Kidney epithelial cell (primary cell): ENCODE results near the gene DNAI7. TPM values are rescaled to one million over a fixed set of nuclear protein-coding genes. Genes with fewer than 3 reads are reported as not detected.

ENCODE experiments used
- DNase-seq: peaks from one replicate; pipeline ENCODE4 v3.0.0-alpha.2; 2010; ENCODE audit warnings: low read depth
- H3K27me3 ChIP-seq: 2 replicates; pipeline ENCODE4 v1.6.0; 2011; ENCODE audit warnings: low read length; ENCODE audit not compliant: control insufficient read depth, insufficient read depth
- H3K36me3 ChIP-seq: 2 replicates; pipeline ENCODE4 v1.5.1; 2011; ENCODE audit warnings: low read length; ENCODE audit not compliant: control insufficient read depth, insufficient read depth
- H3K4me3 ChIP-seq: 2 replicates; pipeline ENCODE4 v1.5.1; 2011; ENCODE audit warnings: low read depth, mild to moderate bottlenecking, control low read depth, low read length
- total RNA-seq: library from RNA; depleted of rRNA; stranded (reverse); fragments of >200 nt; gene quantifications from 2 replicates; pipeline ENCODE4 v1.2.3, GENCODE V29; 2015
- TF ChIP-seq, protein P1 (sequence below): IDR thresholded peaks from 2 replicates; pipeline ENCODE4 v1.5.1; 2011; ENCODE audit warnings: mild to moderate bottlenecking, moderate library complexity, low read length, control low read depth, inconsistent platforms; ENCODE audit not compliant: insufficient read depth, poor library complexity, severe bottlenecking

The DNAI7 gene
- total RNA-seq, 1 donor from 2014 or later, result not detected

DNA sequence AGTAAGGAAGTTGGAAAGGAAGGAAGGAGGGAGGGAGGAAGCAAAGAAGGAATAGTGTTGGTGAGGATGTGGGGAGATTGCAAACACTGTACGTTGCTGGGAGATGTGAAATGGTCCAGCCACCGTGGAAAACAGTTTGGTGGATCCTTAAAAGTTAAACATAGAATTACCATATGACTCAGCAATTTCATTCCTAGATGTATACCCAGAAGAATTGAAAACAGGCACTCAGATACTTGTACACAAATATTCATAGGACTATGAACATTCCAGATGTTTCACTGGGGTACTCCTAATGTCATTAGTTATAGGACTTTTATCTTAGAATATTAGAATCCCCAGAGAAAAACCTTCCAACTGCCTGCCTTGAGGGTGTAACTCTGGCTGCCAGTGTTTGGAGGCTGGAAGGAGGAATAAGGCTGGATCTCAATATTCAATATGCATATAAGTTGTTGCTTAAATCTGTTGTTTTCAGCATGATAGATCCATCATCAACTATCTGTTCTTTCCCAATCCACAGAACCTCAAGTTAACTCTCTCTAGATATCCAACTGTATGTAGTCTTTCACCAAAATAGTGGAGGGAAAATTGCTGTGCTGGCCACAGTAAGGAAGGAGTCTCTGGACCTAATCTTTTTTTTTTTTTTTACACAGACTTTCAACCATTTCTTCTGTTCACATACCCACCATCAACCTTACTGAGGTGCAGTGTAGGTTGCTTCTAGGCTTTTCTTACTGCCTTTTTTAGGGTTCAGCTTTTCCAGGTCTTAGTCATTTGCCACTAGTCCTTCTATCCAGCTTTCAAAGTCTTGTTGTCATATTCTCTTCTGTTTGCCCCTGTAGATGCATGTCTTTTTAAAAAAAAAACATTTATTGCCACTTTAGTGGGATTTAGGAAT, 94.5 kb downstream of the DNAI7 start:
- no peak overlapping the region for H3K4me3 ChIP-seq
- H3K27me3 ChIP-seq, result no peaks in the 10 kb centered on the region
- no peak for DNase-seq
- TF ChIP-seq, protein P1, sequence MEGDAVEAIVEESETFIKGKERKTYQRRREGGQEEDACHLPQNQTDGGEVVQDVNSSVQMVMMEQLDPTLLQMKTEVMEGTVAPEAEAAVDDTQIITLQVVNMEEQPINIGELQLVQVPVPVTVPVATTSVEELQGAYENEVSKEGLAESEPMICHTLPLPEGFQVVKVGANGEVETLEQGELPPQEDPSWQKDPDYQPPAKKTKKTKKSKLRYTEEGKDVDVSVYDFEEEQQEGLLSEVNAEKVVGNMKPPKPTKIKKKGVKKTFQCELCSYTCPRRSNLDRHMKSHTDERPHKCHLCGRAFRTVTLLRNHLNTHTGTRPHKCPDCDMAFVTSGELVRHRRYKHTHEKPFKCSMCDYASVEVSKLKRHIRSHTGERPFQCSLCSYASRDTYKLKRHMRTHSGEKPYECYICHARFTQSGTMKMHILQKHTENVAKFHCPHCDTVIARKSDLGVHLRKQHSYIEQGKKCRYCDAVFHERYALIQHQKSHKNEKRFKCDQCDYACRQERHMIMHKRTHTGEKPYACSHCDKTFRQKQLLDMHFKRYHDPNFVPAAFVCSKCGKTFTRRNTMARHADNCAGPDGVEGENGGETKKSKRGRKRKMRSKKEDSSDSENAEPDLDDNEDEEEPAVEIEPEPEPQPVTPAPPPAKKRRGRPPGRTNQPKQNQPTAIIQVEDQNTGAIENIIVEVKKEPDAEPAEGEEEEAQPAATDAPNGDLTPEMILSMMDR, result no peak
- H3K36me3 ChIP-seq, result no peaks in the 10 kb centered on the region

DNA sequence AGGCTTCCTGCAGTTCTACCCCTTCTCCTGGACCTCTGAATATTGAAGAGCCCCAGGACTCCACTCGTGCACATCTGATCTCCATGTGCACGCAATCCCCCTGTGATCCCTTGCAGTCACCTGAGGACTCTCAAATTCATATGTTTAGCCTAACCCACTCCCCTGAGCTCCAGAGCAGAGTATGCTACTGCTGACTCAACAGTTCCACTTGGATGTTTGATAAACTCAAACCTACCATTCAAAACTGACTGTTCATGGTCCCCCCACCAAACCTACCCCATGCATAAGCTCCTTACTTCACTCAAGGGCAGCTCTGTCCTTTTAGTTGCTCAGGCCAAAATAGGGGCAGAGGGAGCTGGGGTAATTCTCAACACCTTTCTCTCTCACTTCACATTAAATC, 96.0 kb downstream of the DNAI7 start:
- Histone ChIP-seq H3K36me3 (no peaks in the 10 kb centered on the region), H3K4me3 (no peak overlapping the region), H3K27me3 (no peaks in the 10 kb centered on the region)
- TF ChIP-seq, protein P1, result no peak
- DNase-seq, result no peak

DNA sequence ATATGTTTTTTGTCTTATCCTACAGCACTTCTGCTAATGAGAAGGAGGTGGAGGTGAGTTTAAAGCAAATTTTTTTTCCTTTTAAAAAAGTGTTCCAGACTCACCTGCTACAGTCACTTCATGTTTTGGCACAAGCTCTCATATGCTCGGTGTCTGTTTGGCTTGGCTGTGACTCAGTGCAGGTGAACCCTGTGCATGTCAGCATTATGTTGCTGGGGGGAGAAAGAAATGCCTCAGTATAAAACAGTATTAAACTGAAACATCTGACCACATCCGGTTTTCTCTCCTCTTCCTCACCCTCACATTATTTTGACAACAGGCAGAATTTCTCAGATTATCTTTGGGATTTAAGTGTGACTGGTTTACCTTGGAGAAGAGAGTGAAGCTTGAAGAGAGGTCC, 105.2 kb downstream of the DNAI7 start:
- no peaks in the 10 kb centered on the region for H3K27me3 ChIP-seq
- no peak overlapping the region for H3K4me3 ChIP-seq
- TF ChIP-seq, protein P1, result no peak
- DNase-seq, result no peak
- no peaks in the 10 kb centered on the region for H3K36me3 ChIP-seq

DNA sequence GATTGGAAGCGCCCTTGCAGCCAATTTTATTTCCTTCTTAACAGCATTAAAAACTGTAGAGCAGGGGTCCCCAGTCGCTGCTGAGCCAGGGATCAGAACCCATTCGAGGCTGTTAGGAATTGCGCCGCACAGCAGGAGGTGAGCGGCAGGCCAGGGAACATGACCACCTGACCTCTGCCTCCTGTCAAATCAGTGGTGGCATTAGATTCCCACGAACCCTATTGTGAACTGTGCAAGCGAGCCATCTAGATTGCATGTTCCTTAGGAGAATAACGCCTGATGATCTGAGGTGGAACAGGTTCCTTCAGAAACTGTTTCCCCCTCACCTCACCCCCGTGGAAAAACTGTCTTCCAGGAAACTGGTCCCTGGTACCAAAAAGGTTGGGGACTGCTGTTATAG, 107.4 kb downstream of the DNAI7 start:
- DNase-seq, result no peak
- no peak overlapping the region for H3K4me3 ChIP-seq
- no peaks in the 10 kb centered on the region for H3K36me3 ChIP-seq
- no peaks in the 10 kb centered on the region for H3K27me3 ChIP-seq
- TF ChIP-seq, protein P1, result no peak

DNA sequence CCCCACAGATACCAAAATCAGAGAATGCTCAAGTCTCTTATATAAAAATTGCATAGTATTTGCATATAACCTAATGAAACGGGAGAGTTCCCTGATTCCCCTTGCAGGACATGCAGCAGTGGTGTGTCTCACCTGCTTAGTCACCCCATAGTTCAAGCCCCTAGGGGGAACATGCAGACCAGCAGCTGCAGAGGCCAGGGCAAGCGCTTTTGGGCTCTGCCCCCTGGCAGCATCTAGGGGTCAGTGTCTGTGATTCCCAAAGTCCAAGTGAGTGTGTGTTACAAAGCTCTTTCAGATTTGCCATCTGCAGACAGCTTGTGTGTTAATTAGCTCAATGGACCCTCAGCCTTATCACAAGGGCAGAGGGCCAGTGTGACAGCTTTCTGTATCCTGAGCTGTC, 110.1 kb downstream of the DNAI7 start:
- no peaks in the 10 kb centered on the region for H3K36me3 ChIP-seq
- no peak overlapping the region for H3K4me3 ChIP-seq
- no peaks in the 10 kb centered on the region for H3K27me3 ChIP-seq
- TF ChIP-seq, protein P1, result no peak
- no peak for DNase-seq

DNA sequence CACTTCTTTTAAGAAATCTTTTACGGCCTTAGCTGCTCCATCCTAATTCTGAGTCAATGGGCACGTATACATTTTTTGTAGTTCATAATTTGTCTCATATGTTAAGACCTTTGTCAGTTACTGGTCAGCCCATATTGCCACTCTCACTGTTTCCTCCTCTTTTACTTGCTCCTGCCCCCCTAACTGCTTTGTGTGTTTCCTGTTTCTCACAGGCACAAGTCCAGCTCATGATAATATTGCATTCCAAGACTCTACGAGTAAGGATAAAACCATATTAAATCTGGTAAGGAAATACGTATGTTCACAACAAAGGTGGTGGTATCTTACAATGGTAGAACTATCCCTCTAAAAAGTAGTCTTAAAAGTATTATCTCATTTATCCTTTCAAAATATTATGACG, 111.7 kb downstream of the DNAI7 start:
- Histone ChIP-seq H3K36me3 (no peaks in the 10 kb centered on the region), H3K4me3 (no peak overlapping the region), H3K27me3 (no peaks in the 10 kb centered on the region)
- TF ChIP-seq, protein P1, result no peak
- no peak for DNase-seq
